Activated naive CD8-positive, alpha-beta T cell treated with anti-CD3 and anti-CD28 coated beads, Interleukin-2, amount 10 ng/mL, durations not matched to agents 7 days and 5 days (primary cell): ENCODE measurements around the gene PTPN11. TPM values are rescaled to one million over a fixed set of nuclear protein-coding genes. Genes with fewer than 3 reads are reported as not detected.

Experiments used
- ATAC-seq: fragments of 150-1000 bp; cut with Tn5 transposase; one replicate; pipeline ENCODE4 v1.10.0; 2021; ENCODE audit warnings: low read depth, moderate library complexity
- POLR2A ChIA-PET: fragments of 350-600 bp; sonication (Branson Sonifier 250); formaldehyde crosslinking; loops from one replicate; lab custom pipeline; 2021; ENCODE audit warnings: antibody characterized with exemption; lab: Charles Lee
- DNase-seq: peaks from one replicate; pipeline ENCODE4 v3.0.0; 2021
- H3K27ac Mint-ChIP-seq: one replicate; pipeline ENCODE4 v1.8.0; 2022; ENCODE audit warnings: mild to moderate bottlenecking, mixed read lengths
- H3K27me3 Mint-ChIP-seq: one replicate; pipeline ENCODE4 v1.8.0; 2022; ENCODE audit warnings: mild to moderate bottlenecking, moderate library complexity, mixed read lengths
- H3K36me3 Mint-ChIP-seq: one replicate; pipeline ENCODE4 v1.8.0; 2021; ENCODE audit warnings: mild to moderate bottlenecking, mixed read lengths
- H3K4me1 Mint-ChIP-seq: one replicate; pipeline ENCODE4 v1.8.0; 2021; ENCODE audit warnings: mixed read lengths
- H3K4me3 Mint-ChIP-seq: one replicate; pipeline ENCODE4 v1.8.0; 2022; ENCODE audit warnings: mild to moderate bottlenecking, moderate library complexity, mixed read lengths
- H3K9me3 Mint-ChIP-seq: one replicate; pipeline ENCODE4 v1.8.0; 2021; ENCODE audit warnings: mixed read lengths
- total RNA-seq, 2 experiments: library from RNA; stranded (reverse); gene quantifications; one replicate each; pipeline ENCODE4 v1.2.3, GENCODE V29; 2021

Gene PTPN11
- total RNA-seq, 2 experiments from 2014 or later, result 82.3 to 82.7 TPM

GRCh38 chr12:112557951-112558630 lies 139.3 kb downstream of the PTPN11 start:
- Mint-ChIP-seq H3K36me3 (no peaks in the 10 kb centered on the region), H3K27ac (no peak overlapping the region), H3K4me3 (no peak overlapping the region), H3K9me3 (no peaks in the 10 kb centered on the region), H3K27me3 (peaks cover 3% of the 10 kb centered on the region), H3K4me1 (no peaks in the 10 kb centered on the region)
- DNase-seq, result no peak
- ATAC-seq, result no peak
- POLR2A ChIA-PET, result no interaction called here

Other genes with a start within 250 kb of the PTPN11 start
- gene HECTD4, start 36.5 kb upstream of the PTPN11 start, total RNA-seq, result 10 to 100 TPM; 45.8 to 47.0 TPM
- 1,000 to 10,000 TPM; 1,069 to 1,087 TPM for gene RPL6, start 9.3 kb upstream of the PTPN11 start, total RNA-seq